Measurements from ENCODE around the gene NOXO1.

The NOXO1 gene

GRCh38 chr16:2009791-2010510 is 28.7 kb upstream of the NOXO1 start, which contains the start of gene ZNF598:
ZNF598 (minus strand) TSS chr16:2009821.
- DNase-seq: peak; percentile 75

- no peak for DNase-seq
Observed at GRCh38 chr16:2009164-2009711, 28.0 kb upstream of the NOXO1 start.

GRCh38 chr16:2008631-2009163 is 27.4 kb upstream of the NOXO1 start:
- peak; percentile 46 for DNase-seq

- DNase-seq: peak; percentile 34
Observed at GRCh38 chr16:2008009-2008526, 26.8 kb upstream of the NOXO1 start.

GRCh38 chr16:2007081-2007836 is 26.0 kb upstream of the NOXO1 start:
- no peak for DNase-seq

GRCh38 chr16:2006317-2006716 is 25.0 kb upstream of the NOXO1 start:
- DNase-seq: no peak

GRCh38 chr16:2005646-2006045 is 24.4 kb upstream of the NOXO1 start:
- no peak for DNase-seq

- no peak for DNase-seq
Observed at GRCh38 chr16:2004795-2005517, 23.7 kb upstream of the NOXO1 start.

- DNase-seq: peak; percentile 90
Observed at GRCh38 chr16:2003827-2004641, 22.8 kb upstream of the NOXO1 start.

GRCh38 chr16:2003231-2003826 is 22.1 kb upstream of the NOXO1 start:
- DNase-seq: no peak

GRCh38 chr16:2002406-2003230 is 21.3 kb upstream of the NOXO1 start:
- no peak for DNase-seq

GRCh38 chr16:2001456-2002355 is 20.4 kb upstream of the NOXO1 start:
- no peak for DNase-seq

GRCh38 chr16:2001035-2001434 is 19.8 kb upstream of the NOXO1 start:
- DNase-seq: no peak

- no peak for DNase-seq
Observed at GRCh38 chr16:1999866-2000514, 18.7 kb upstream of the NOXO1 start.

GRCh38 chr16:1998852-1999801 is 17.9 kb upstream of the NOXO1 start:
- DNase-seq: no peak

GRCh38 chr16:1998360-1998835 is 17.1 kb upstream of the NOXO1 start:
- DNase-seq: no peak

Measured in stimulated activated CD4-positive, alpha-beta T cell treated with anti-CD3 and anti-CD28 coated beads, Interleukin-1b, Interleukin-23, amount 100 ng/mL, for 48 hours (primary cell).